ENCODE results near the gene ZNF662.

DNA sequence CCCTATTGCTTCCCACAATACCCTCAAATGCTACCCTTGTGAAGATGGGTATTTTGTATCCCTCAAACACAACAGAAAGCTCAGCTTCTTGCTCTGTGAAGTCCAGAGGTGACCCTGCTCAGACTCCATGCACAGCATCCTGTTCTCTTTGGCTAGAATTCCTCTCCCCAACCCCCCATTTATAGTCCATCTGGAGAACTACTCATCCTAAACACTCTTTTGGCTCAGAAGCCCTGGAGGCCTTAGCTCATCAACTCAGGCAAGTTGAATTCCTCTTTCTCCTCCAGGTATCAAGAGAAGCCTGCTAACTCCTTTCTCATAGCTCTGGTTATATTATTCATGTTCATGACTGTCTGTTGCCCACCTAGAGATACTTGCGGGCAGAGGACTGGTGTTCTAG, 54.8 kb downstream of the ZNF662 start:
- TF ChIP-seq, protein P1, sequence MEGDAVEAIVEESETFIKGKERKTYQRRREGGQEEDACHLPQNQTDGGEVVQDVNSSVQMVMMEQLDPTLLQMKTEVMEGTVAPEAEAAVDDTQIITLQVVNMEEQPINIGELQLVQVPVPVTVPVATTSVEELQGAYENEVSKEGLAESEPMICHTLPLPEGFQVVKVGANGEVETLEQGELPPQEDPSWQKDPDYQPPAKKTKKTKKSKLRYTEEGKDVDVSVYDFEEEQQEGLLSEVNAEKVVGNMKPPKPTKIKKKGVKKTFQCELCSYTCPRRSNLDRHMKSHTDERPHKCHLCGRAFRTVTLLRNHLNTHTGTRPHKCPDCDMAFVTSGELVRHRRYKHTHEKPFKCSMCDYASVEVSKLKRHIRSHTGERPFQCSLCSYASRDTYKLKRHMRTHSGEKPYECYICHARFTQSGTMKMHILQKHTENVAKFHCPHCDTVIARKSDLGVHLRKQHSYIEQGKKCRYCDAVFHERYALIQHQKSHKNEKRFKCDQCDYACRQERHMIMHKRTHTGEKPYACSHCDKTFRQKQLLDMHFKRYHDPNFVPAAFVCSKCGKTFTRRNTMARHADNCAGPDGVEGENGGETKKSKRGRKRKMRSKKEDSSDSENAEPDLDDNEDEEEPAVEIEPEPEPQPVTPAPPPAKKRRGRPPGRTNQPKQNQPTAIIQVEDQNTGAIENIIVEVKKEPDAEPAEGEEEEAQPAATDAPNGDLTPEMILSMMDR (IDR thresholded peaks at IDR 0.05) = no peak
- TF ChIP-seq POLR2A (IDR thresholded peaks at IDR 0.05) = no peak

Measured in testis (tissue), 2 donors.